Fibroblast of lung (primary cell): ENCODE results near the gene PFKM. TPM values are rescaled to one million over a fixed set of nuclear protein-coding genes. Genes with fewer than 3 reads are reported as not detected.

Experiments used
- DNase-seq, 2 donors: peaks; one replicate each; pipeline versions ENCODE4 v3.0.0 to v3.0.0-alpha.2; 2010; ENCODE audit warnings: low read depth in 2 of 2
- H2AFZ ChIP-seq: 2 replicates; pipeline ENCODE4 v1.5.1; 2012; ENCODE audit warnings: low read length, control low read depth, inconsistent platforms
- H3K27ac ChIP-seq: 2 replicates; pipeline ENCODE4 v1.5.1; 2011; ENCODE audit warnings: low read length, control low read depth; ENCODE audit not compliant: insufficient read depth
- H3K27me3 ChIP-seq: 2 replicates; pipeline ENCODE4 v1.5.1; 2011; ENCODE audit warnings: mild to moderate bottlenecking, low read length; ENCODE audit not compliant: control insufficient read depth, insufficient read depth
- H3K36me3 ChIP-seq: 2 replicates; pipeline ENCODE4 v1.5.1; 2011; ENCODE audit warnings: low read length; ENCODE audit not compliant: control insufficient read depth, insufficient read depth
- H3K4me1 ChIP-seq: 2 replicates; pipeline ENCODE4 v1.5.1; 2011; ENCODE audit warnings: low read length; ENCODE audit not compliant: control insufficient read depth, insufficient read depth; ENCODE audit errors: extremely low read depth
- H3K4me2 ChIP-seq: 2 replicates; pipeline ENCODE4 v1.5.1; 2011; ENCODE audit warnings: low read length, control low read depth; ENCODE audit not compliant: insufficient read depth; ENCODE audit errors: extremely low read depth
- H3K4me3 ChIP-seq, 4 experiments: fragments of 200-600 bp in 1 of 4; sonication (generic) in 1 of 4; replicated peaks in 1 of 4; 2 replicates each; pipeline ENCODE4 v1.5.1; 2011 to 2016; ENCODE audit warnings: low read length in 4 of 4, low read depth in 3 of 4, mild to moderate bottlenecking in 3 of 4, control low read depth in 2 of 4, inconsistent platforms in 1 of 4, mixed read lengths in 1 of 4; ENCODE audit not compliant: insufficient read depth in 1 of 4; ENCODE audit errors: control extremely low read depth in 1 of 4
- H3K79me2 ChIP-seq: 2 replicates; pipeline ENCODE4 v1.5.1; 2012; ENCODE audit warnings: mild to moderate bottlenecking, low read length, inconsistent platforms; ENCODE audit not compliant: control insufficient read depth, insufficient read depth
- H3K9ac ChIP-seq: 2 replicates; pipeline ENCODE4 v1.5.1; 2011; ENCODE audit warnings: mild to moderate bottlenecking, low read length, control low read depth; ENCODE audit not compliant: insufficient read depth
- H3K9me3 ChIP-seq: 2 replicates; pipeline ENCODE4 v1.5.1; 2012; ENCODE audit warnings: low read depth, low read length; ENCODE audit not compliant: control insufficient read depth, insufficient read depth
- H4K20me1 ChIP-seq: 2 replicates; pipeline ENCODE4 v1.5.1; 2011; ENCODE audit warnings: low read length; ENCODE audit not compliant: control insufficient read depth, insufficient read depth; ENCODE audit errors: extremely low read depth
- EZH2 ChIP-seq: IDR thresholded peaks from 2 replicates; pipeline ENCODE4 v1.5.1; 2012; ENCODE audit warnings: low read length, control low read depth, mild to moderate bottlenecking; ENCODE audit errors: missing control alignments
- polyA plus RNA-seq, 2 donors: library from polyadenylated mRNA; depleted of rRNA in 1 of 2; stranded (reverse) in 1 of 2; unstranded in 1 of 2; fragments of >200 nt; gene quantifications; 2 replicates each; pipeline ENCODE4 v1.2.1, GENCODE V29; 2011 to 2012; ENCODE audit warnings: missing spikeins in 1 of 2
- total RNA-seq: library from RNA; depleted of rRNA; stranded (reverse); fragments of >200 nt; gene quantifications from 2 replicates; pipeline ENCODE4 v1.2.1, GENCODE V29; 2014
- TF ChIP-seq, protein P1 (sequence below), 2 donors: IDR thresholded peaks in 1 of 2; conservative IDR thresholded peaks in 1 of 2; 1 replicate in 1 of 2; 2 replicates in 1 of 2; pipeline ENCODE4 v1.5.1; 2011 to 2012; ENCODE audit warnings: low read length in 2 of 2, control low read depth in 1 of 2, inconsistent platforms in 1 of 2, low read depth in 1 of 2, mild to moderate bottlenecking in 1 of 2

PFKM gene
- total and polyA plus RNA-seq, 2 donors (not counting 1 experiment from before 2014, with no cell fraction given) = 88.4 to 98.9 TPM

- no peak for DNase-seq
- H3K4me3 ChIP-seq = no peak overlapping the region
- no peaks in the 10 kb centered on the region for H3K4me1 ChIP-seq
- H3K9ac ChIP-seq = no peak overlapping the region
- H2AFZ ChIP-seq = no peak overlapping the region
- H3K27ac ChIP-seq = no peak overlapping the region
- H3K27me3 ChIP-seq = no peaks in the 10 kb centered on the region
- H4K20me1 ChIP-seq = no peaks in the 10 kb centered on the region
- no peaks in the 10 kb centered on the region for H3K9me3 ChIP-seq
- no peak overlapping the region for H3K4me2 ChIP-seq
- H3K36me3 ChIP-seq = peaks cover 13% of the 10 kb centered on the region
- TF ChIP-seq, protein P1, sequence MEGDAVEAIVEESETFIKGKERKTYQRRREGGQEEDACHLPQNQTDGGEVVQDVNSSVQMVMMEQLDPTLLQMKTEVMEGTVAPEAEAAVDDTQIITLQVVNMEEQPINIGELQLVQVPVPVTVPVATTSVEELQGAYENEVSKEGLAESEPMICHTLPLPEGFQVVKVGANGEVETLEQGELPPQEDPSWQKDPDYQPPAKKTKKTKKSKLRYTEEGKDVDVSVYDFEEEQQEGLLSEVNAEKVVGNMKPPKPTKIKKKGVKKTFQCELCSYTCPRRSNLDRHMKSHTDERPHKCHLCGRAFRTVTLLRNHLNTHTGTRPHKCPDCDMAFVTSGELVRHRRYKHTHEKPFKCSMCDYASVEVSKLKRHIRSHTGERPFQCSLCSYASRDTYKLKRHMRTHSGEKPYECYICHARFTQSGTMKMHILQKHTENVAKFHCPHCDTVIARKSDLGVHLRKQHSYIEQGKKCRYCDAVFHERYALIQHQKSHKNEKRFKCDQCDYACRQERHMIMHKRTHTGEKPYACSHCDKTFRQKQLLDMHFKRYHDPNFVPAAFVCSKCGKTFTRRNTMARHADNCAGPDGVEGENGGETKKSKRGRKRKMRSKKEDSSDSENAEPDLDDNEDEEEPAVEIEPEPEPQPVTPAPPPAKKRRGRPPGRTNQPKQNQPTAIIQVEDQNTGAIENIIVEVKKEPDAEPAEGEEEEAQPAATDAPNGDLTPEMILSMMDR (conservative IDR thresholded peaks at IDR 0.05 in 1 of 2, IDR thresholded peaks at IDR 0.05 in 1 of 2; ENCODE audit: low read depth in 1 of 2, low read length in 2 of 2) = no peak
- TF ChIP-seq EZH2 = no peak
- no peaks in the 10 kb centered on the region for H3K79me2 ChIP-seq
These were observed 10.2 kb downstream of the PFKM start for GRCh38 chr12:48129376-48129775.

GRCh38 chr12:48131517-48131916, 12.4 kb downstream of the PFKM start:
- H3K9me3 ChIP-seq = no peaks in the 10 kb centered on the region
- H3K36me3 ChIP-seq = peaks cover 19% of the 10 kb centered on the region
- H2AFZ ChIP-seq = no peak overlapping the region
- H3K4me2 ChIP-seq = no peak overlapping the region
- no peaks in the 10 kb centered on the region for H3K4me1 ChIP-seq
- H3K79me2 ChIP-seq = no peaks in the 10 kb centered on the region
- DNase-seq = no peak
- H3K27me3 ChIP-seq = no peaks in the 10 kb centered on the region
- TF ChIP-seq EZH2 = no peak
- TF ChIP-seq, protein P1 (conservative IDR thresholded peaks at IDR 0.05 in 1 of 2, IDR thresholded peaks at IDR 0.05 in 1 of 2; ENCODE audit: low read depth in 1 of 2, low read length in 2 of 2) = no peak
- H3K4me3 ChIP-seq = no peak overlapping the region
- H3K27ac ChIP-seq = no peak overlapping the region
- no peak overlapping the region for H3K9ac ChIP-seq
- H4K20me1 ChIP-seq = no peaks in the 10 kb centered on the region

- no peaks in the 10 kb centered on the region for H4K20me1 ChIP-seq
- H3K27me3 ChIP-seq = no peaks in the 10 kb centered on the region
- peaks cover 16% of the 10 kb centered on the region for H3K36me3 ChIP-seq
- DNase-seq = no peak
- H3K27ac ChIP-seq = no peak overlapping the region
- no peaks in the 10 kb centered on the region for H3K9me3 ChIP-seq
- no peaks in the 10 kb centered on the region for H3K79me2 ChIP-seq
- TF ChIP-seq, protein P1 (conservative IDR thresholded peaks at IDR 0.05 in 1 of 2, IDR thresholded peaks at IDR 0.05 in 1 of 2; ENCODE audit: low read depth in 1 of 2, low read length in 2 of 2) = no peak
- TF ChIP-seq EZH2 = no peak
- H3K4me3 ChIP-seq = no peak overlapping the region
- H3K4me1 ChIP-seq = no peaks in the 10 kb centered on the region
- no peak overlapping the region for H2AFZ ChIP-seq
- H3K9ac ChIP-seq = no peak overlapping the region
- no peak overlapping the region for H3K4me2 ChIP-seq
These were observed 13.7 kb downstream of the PFKM start for GRCh38 chr12:48132826-48133225.
